ENCODE data around the gene SHISA3.
"Not testable (repeated sequence)": the region's sequence is repeated elsewhere in the genome, so short reads cannot be mapped to it uniquely, and the experiment has no call there.

SHISA3 gene

GRCh38 chr4:42396752-42397634 is at the start of gene SHISA3:
TSS of gene SHISA3 (plus strand) at chr4:42397488. CDS start at chr4:42398057, 569 bp downstream.
- no peak for DNase-seq

- no peak for DNase-seq
Measured at GRCh38 chr4:42348247-42348646, 49.0 kb upstream of the SHISA3 start.

- no peak for DNase-seq
Measured at GRCh38 chr4:42348692-42349091, 48.6 kb upstream of the SHISA3 start.

GRCh38 chr4:42350611-42351182 is 46.6 kb upstream of the SHISA3 start:
- no peak for DNase-seq

GRCh38 chr4:42352049-42352448 is 45.2 kb upstream of the SHISA3 start:
- DNase-seq = no peak

- DNase-seq = no peak
Measured at GRCh38 chr4:42357325-42357724, 40.0 kb upstream of the SHISA3 start.

- no peak for DNase-seq
Measured at GRCh38 chr4:42359711-42360110, 37.6 kb upstream of the SHISA3 start.

- DNase-seq = no peak
Measured at GRCh38 chr4:42360256-42360669, 37.0 kb upstream of the SHISA3 start.

GRCh38 chr4:42361456-42361855 is 35.8 kb upstream of the SHISA3 start:
- DNase-seq = no peak

GRCh38 chr4:42362591-42362990 is 34.7 kb upstream of the SHISA3 start:
- no peak for DNase-seq

- DNase-seq = no peak
Measured at GRCh38 chr4:42363614-42364013, 33.7 kb upstream of the SHISA3 start.

- DNase-seq = no peak
Measured at GRCh38 chr4:42364266-42365053, 32.8 kb upstream of the SHISA3 start.

- no peak for DNase-seq
Measured at GRCh38 chr4:42366959-42367358, 30.3 kb upstream of the SHISA3 start.

GRCh38 chr4:42369489-42369888 is 27.8 kb upstream of the SHISA3 start:
- DNase-seq = no peak

GRCh38 chr4:42371305-42372252 is 25.7 kb upstream of the SHISA3 start:
- DNase-seq = no peak

- DNase-seq = not testable (repeated sequence)
Measured at GRCh38 chr4:42372303-42372702, 25.0 kb upstream of the SHISA3 start.

- no peak for DNase-seq
Measured at GRCh38 chr4:42377497-42377896, 19.8 kb upstream of the SHISA3 start.

GRCh38 chr4:42381666-42382065 is 15.6 kb upstream of the SHISA3 start:
- DNase-seq = no peak

GRCh38 chr4:42385516-42385915 is 11.8 kb upstream of the SHISA3 start:
- no peak for DNase-seq

- DNase-seq = no peak
Measured at GRCh38 chr4:42390622-42391354, 6.5 kb upstream of the SHISA3 start.

- no peak for DNase-seq
Measured at GRCh38 chr4:42391355-42391664, 6.0 kb upstream of the SHISA3 start.

GRCh38 chr4:42391981-42392380 is 5.3 kb upstream of the SHISA3 start:
- no peak for DNase-seq
